HepG2 (cell line): ENCODE measurements around the gene NR3C2. TPM values are rescaled to one million over a fixed set of nuclear protein-coding genes. Genes with fewer than 3 reads are reported as not detected.

Experiments used
- ATAC-seq: fragments of 200-7000 bp; cut with Tn5 transposase; 3 replicates; pipeline ENCODE4 v1.9.1; 2020; ENCODE audit warnings: mild to moderate bottlenecking, moderate library complexity
- BruUV-seq: library from RNA; stranded (reverse); fragments of 400-500 nt; replicated peaks from 2 replicates; lab custom pipeline; 2021; lab: Mats Ljungman, UMichigan
- CTCF ChIA-PET: fragments of 300-600 bp; formaldehyde crosslinking; extraction: SDS; loops from one replicate; lab custom pipeline; 2021; ENCODE audit warnings: low total read pairs, inconsistent platforms, low intra/inter-chr PET ratio; lab: Yijun Ruan, JAX
- POLR2A ChIA-PET: fragments of 350-600 bp; sonication (Branson Sonifier 250); formaldehyde crosslinking; loops from one replicate; lab custom pipeline; 2020; ENCODE audit warnings: antibody characterized with exemption, inconsistent platforms; lab: Yijun Ruan, JAX
- DNase-seq: peaks from one replicate; pipeline ENCODE4 v3.0.0-alpha.2; 2015; ENCODE audit warnings: low spot score
- FAIRE-seq: peaks from 3 replicates; lab custom pipeline; 2011; peaks lifted over from hg19 to GRCh38; lab: Jason Lieb, UNC
- H2AFZ ChIP-seq: one replicate; pipeline ENCODE4 v1.6.1; 2011; ENCODE audit warnings: low read length, inconsistent platforms
- H3K27ac ChIP-seq: fragments of 300-600 bp; 3 replicates; pipeline ENCODE4 v1.8.0; 2011; ENCODE audit warnings: mixed run types, mild to moderate bottlenecking, mixed read lengths, low read length, inconsistent platforms; ENCODE audit not compliant: insufficient read depth; ENCODE audit errors: extremely low read length
- H3K27me3 ChIP-seq, 2 experiments: fragments of 200-600 bp in 1 of 2; 2 replicates in 1 of 2; 3 replicates in 1 of 2; pipeline versions ENCODE4 v1.6.0 to v1.8.0; 2011; ENCODE audit warnings: low read length in 2 of 2, mild to moderate bottlenecking in 2 of 2, moderate library complexity in 2 of 2, inconsistent platforms in 1 of 2; ENCODE audit not compliant: insufficient read depth in 2 of 2, control insufficient read depth in 1 of 2
- H3K36me3 ChIP-seq, 2 experiments: fragments of 200-600 bp in 1 of 2; replicated peaks in 1 of 2; 2 replicates in 1 of 2; 3 replicates in 1 of 2; pipeline versions ENCODE4 v1.5.1 to v1.8.0; 2011; ENCODE audit warnings: low read length in 2 of 2, inconsistent platforms in 1 of 2; ENCODE audit not compliant: insufficient read depth in 2 of 2, control insufficient read depth in 1 of 2
- H3K4me1 ChIP-seq: 2 replicates; pipeline ENCODE4 v1.5.1; 2012; ENCODE audit warnings: low read length, inconsistent platforms; ENCODE audit not compliant: insufficient read depth
- H3K4me2 ChIP-seq: 2 replicates; pipeline ENCODE4 v1.6.0; 2011; ENCODE audit warnings: low read depth, low read length, inconsistent platforms
- H3K4me3 ChIP-seq, 3 experiments: fragments of 200-600 bp in 1 of 3; sonication (generic), shearing (Covaris generic) in 1 of 3; replicated peaks in 1 of 3; 2 replicates each; pipeline ENCODE4 v1.5.1; 2011 to 2016; ENCODE audit warnings: low read length in 3 of 3, inconsistent platforms in 2 of 3, low read depth in 2 of 3, mild to moderate bottlenecking in 2 of 3, control low read depth in 1 of 3, mixed read lengths in 1 of 3; ENCODE audit not compliant: insufficient read depth in 1 of 3
- H3K79me2 ChIP-seq: one replicate; pipeline ENCODE4 v1.6.1; 2011; ENCODE audit warnings: low read length, inconsistent platforms; ENCODE audit not compliant: insufficient read depth
- H3K9ac ChIP-seq: 2 replicates; pipeline ENCODE4 v1.6.0; 2011; ENCODE audit warnings: mild to moderate bottlenecking, low read depth, low read length, inconsistent platforms; ENCODE audit not compliant: insufficient read depth
- H3K9me3 ChIP-seq: 2 replicates; pipeline ENCODE4 v1.5.1; 2012; ENCODE audit warnings: mild to moderate bottlenecking, low read length
- H4K20me1 ChIP-seq: 2 replicates; pipeline ENCODE4 v1.6.0; 2011; ENCODE audit warnings: inconsistent platforms, mild to moderate bottlenecking, low read length, moderate library complexity; ENCODE audit not compliant: insufficient read depth
- CENPT ChIP-seq: sonication (generic); formaldehyde crosslinking; IDR thresholded peaks from 2 replicates; pipeline ENCODE4 v1.8.0; 2022; ENCODE audit warnings: low read depth, mild to moderate bottlenecking, moderate library complexity, missing genetic modification reagents
- CHD2 ChIP-seq: IDR thresholded peaks from 2 replicates; pipeline ENCODE4 v1.6.1; 2011; ENCODE audit warnings: low read depth, low read length, improper control_type of control experiment
- DMAP1 ChIP-seq: IDR thresholded peaks from 2 replicates; pipeline ENCODE4 v1.6.1; 2016
- FOXP4 ChIP-seq: sonication (generic); formaldehyde crosslinking; IDR thresholded peaks from 2 replicates; pipeline ENCODE4 v1.4.0; 2020; ENCODE audit warnings: missing genetic modification reagents
- HNRNPLL ChIP-seq: fragments of 200-400 bp; formaldehyde crosslinking; IDR thresholded peaks from 2 replicates; pipeline ENCODE4 v1.6.1; 2017; ENCODE audit warnings: mild to moderate bottlenecking, low read depth, low read length; ENCODE audit not compliant: poor library complexity, severe bottlenecking
- STAT5B ChIP-seq: sonication (generic); formaldehyde crosslinking; IDR thresholded peaks from 2 replicates; pipeline ENCODE4 v1.4.0; 2020; ENCODE audit warnings: missing genetic modification reagents
- TP53 ChIP-seq: sonication (generic); formaldehyde crosslinking; conservative IDR thresholded peaks from 2 replicates; pipeline ENCODE4 v1.4.0; 2020; ENCODE audit warnings: missing genetic modification reagents
- ZNF142 ChIP-seq: sonication (generic); formaldehyde crosslinking; IDR thresholded peaks from 2 replicates; pipeline ENCODE4 v1.4.0; 2020; ENCODE audit warnings: missing genetic modification reagents
- ZNF30 ChIP-seq: sonication (generic); formaldehyde crosslinking; IDR thresholded peaks from 2 replicates; pipeline ENCODE4 v1.5.0; 2020; ENCODE audit warnings: mild to moderate bottlenecking, missing genetic modification reagents
- ZNF615 ChIP-seq: sonication (generic); formaldehyde crosslinking; IDR thresholded peaks from 2 replicates; pipeline ENCODE4 v1.5.0; 2020; ENCODE audit warnings: mild to moderate bottlenecking, missing genetic modification reagents, borderline replicate concordance
- WGBS: methylation state at CpG from one replicate; pipeline ENCODE4 v1.1.6; 2017; ENCODE audit warnings: low lambda C conversion rate; 5-methylcytosine and 5-hydroxymethylcytosine counted together
- in situ Hi-C: cut with HindIII; loops from 2 replicates; pipeline ENCODE4 v1.10.0; 2017; ENCODE audit warnings: low pct_unique_long_range_greater_than_20kb; ENCODE audit not compliant: extremely low pct_ligation_motif_present
- intact Hi-C: fragments of 100-400 bp; cut with micrococcal nuclease; formaldehyde crosslinking; loops from one replicate; pipeline ENCODE4 v1.10.0; 2022; ENCODE audit not compliant: unreplicated experiment
- polyA plus RNA-seq, 8 experiments: library from polyadenylated mRNA; depleted of rRNA in 3 of 8; stranded (reverse) in 7 of 8; unstranded in 1 of 8; fragments of >200 nt; fragmentation: Illumina TruSeq in 4 of 8; extraction: Trizol in 4 of 8; gene quantifications; 2 replicates each; pipeline versions ENCODE4 v1.2.1 to v1.2.3, GENCODE V29; 2011 to 2016; ENCODE audit warnings: low read depth in 4 of 8, missing spikeins in 1 of 8, mixed read lengths in 1 of 8; ENCODE audit not compliant: insufficient read depth in 1 of 8
- total RNA-seq, 5 experiments: library from RNA; depleted of rRNA; stranded (reverse); fragments of >200 nt; fragmentation: Illumina TruSeq; extraction: Trizol; gene quantifications; 2 replicates each; pipeline ENCODE4 v1.2.3, GENCODE V29; 2016; ENCODE audit warnings: low read depth in 1 of 5
- TF ChIP-seq, protein P1 (sequence below): sonication (generic); formaldehyde crosslinking; IDR thresholded peaks from 2 replicates; pipeline ENCODE4 v1.5.0; 2020; ENCODE audit warnings: mild to moderate bottlenecking, missing genetic modification reagents

NR3C2 gene
- total and polyA plus RNA-seq, 2 of the 13 experiments (the other 11 are each of a cell fraction or from before 2014, with no cell fraction given), result 0.26 to 0.46 TPM

DNA sequence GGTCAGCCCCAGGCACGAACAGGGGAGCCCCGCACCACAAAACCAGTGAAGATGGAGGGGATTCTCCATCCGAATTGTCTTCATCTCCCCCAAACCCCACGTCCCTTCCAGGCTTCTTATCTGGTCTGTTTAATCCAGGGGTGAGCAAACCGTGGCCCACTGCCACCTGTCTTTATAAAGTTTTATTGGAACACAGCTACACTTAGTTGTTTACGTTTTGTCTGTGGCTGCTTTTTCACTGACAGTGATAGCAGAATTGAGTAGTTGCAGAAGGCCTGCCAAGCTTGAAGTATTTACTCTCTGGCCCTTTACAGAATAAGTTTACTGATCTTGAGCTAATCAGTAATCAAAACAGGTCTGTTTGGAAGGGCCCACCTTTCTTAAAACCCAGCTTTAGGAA is 386.4 kb downstream of the NR3C2 start:
- H3K27ac ChIP-seq, result no peak overlapping the region
- intact Hi-C loops, result no loop called here
- no peak overlapping the region for H3K9ac ChIP-seq
- no peaks in the 10 kb centered on the region for H3K27me3 ChIP-seq
- no peak for FAIRE-seq
- H2AFZ ChIP-seq, result no peak overlapping the region
- 36% methylated on average over 4 of the region's 6 CpGs for WGBS
- no peaks in the 10 kb centered on the region for H4K20me1 ChIP-seq
- no TSS peak for BruUV-seq
- H3K4me1 ChIP-seq, result no peaks in the 10 kb centered on the region
- CTCF ChIA-PET, result no interaction called here
- in situ Hi-C loops, result no loop called here
- H3K9me3 ChIP-seq, result no peaks in the 10 kb centered on the region
- H3K79me2 ChIP-seq, result no peaks in the 10 kb centered on the region
- no peak overlapping the region for H3K4me3 ChIP-seq
- POLR2A ChIA-PET, result no interaction called here
- no peak for DNase-seq
- no peak for ATAC-seq
- H3K36me3 ChIP-seq, result no peaks in the 10 kb centered on the region
- H3K4me2 ChIP-seq, result no peak overlapping the region
- TF ChIP-seq DMAP1 (CRISPR knock-in tag), result no peak
- TF ChIP-seq ZNF30 (CRISPR knock-in tag), result no peak
- TF ChIP-seq CENPT (CRISPR knock-in tag), result no peak
- TF ChIP-seq ZNF615 (CRISPR knock-in tag), result no peak
- TF ChIP-seq HNRNPLL, result no peak
- TF ChIP-seq TP53 (CRISPR knock-in tag), result no peak
- no peak for TF ChIP-seq ZNF142 (CRISPR knock-in tag)
- TF ChIP-seq, protein P1, sequence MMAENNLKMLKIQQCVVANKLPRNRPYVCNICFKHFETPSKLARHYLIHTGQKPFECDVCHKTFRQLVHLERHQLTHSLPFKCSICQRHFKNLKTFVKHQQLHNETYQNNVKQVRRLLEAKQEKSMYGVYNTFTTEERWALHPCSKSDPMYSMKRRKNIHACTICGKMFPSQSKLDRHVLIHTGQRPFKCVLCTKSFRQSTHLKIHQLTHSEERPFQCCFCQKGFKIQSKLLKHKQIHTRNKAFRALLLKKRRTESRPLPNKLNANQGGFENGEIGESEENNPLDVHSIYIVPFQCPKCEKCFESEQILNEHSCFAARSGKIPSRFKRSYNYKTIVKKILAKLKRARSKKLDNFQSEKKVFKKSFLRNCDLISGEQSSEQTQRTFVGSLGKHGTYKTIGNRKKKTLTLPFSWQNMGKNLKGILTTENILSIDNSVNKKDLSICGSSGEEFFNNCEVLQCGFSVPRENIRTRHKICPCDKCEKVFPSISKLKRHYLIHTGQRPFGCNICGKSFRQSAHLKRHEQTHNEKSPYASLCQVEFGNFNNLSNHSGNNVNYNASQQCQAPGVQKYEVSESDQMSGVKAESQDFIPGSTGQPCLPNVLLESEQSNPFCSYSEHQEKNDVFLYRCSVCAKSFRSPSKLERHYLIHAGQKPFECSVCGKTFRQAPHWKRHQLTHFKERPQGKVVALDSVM (CRISPR knock-in tag), result no peak
- TF ChIP-seq STAT5B (CRISPR knock-in tag), result no peak
- no peak for TF ChIP-seq FOXP4 (CRISPR knock-in tag)
- no peak for TF ChIP-seq CHD2
